HEK293 (cell line): ENCODE results near the gene SUPT3H.
A peak's percentile ranks its signal among the peaks of the same experiment; 100 is the strongest.

ENCODE experiments used
- BCL11A ChIP-seq: fragments of 450-650 bp; formaldehyde crosslinking; IDR thresholded peaks from 2 replicates; pipeline ENCODE4 v1.5.1; 2016; ENCODE audit warnings: low read depth, missing biosample characterization, missing genetic modification characterization
- EGR2 ChIP-seq: fragments of 450-650 bp; formaldehyde crosslinking; IDR thresholded peaks from 2 replicates; pipeline ENCODE4 v1.5.1; 2016; ENCODE audit warnings: low read depth, missing biosample characterization, missing genetic modification characterization
- HOXD13 ChIP-seq: sonication (generic); formaldehyde crosslinking; IDR thresholded peaks from 2 replicates; pipeline ENCODE4 v1.8.0; 2022; ENCODE audit warnings: missing genetic modification reagents, borderline replicate concordance
- KLF10 ChIP-seq: fragments of 450-650 bp; IDR thresholded peaks from 2 replicates; pipeline ENCODE4 v1.5.1; 2018; ENCODE audit warnings: missing biosample characterization, mild to moderate bottlenecking, missing genetic modification characterization
- KLF8 ChIP-seq: fragments of 450-650 bp; formaldehyde crosslinking; IDR thresholded peaks from 2 replicates; pipeline ENCODE4 v1.5.1; 2016; ENCODE audit warnings: missing biosample characterization, missing genetic modification characterization
- KLF9 ChIP-seq: fragments of 450-650 bp; formaldehyde crosslinking; IDR thresholded peaks from 2 replicates; pipeline ENCODE4 v1.5.1; 2016; ENCODE audit warnings: missing biosample characterization, missing genetic modification characterization, low read depth
- MYNN ChIP-seq: fragments of 450-650 bp; formaldehyde crosslinking; IDR thresholded peaks from 2 replicates; pipeline ENCODE4 v1.5.1; 2016; ENCODE audit warnings: missing biosample characterization, missing genetic modification characterization, borderline replicate concordance
- REPIN1 ChIP-seq: fragments of 450-650 bp; formaldehyde crosslinking; IDR thresholded peaks from 2 replicates; pipeline ENCODE4 v1.5.1; 2017; ENCODE audit warnings: missing biosample characterization, missing genetic modification characterization, low read depth
- REST ChIP-seq: fragments of 450-650 bp; formaldehyde crosslinking; IDR thresholded peaks from 2 replicates; pipeline ENCODE4 v1.5.1; 2016; ENCODE audit warnings: missing biosample characterization, missing genetic modification characterization
- TSHZ1 ChIP-seq: fragments of 450-650 bp; formaldehyde crosslinking; IDR thresholded peaks from 2 replicates; pipeline ENCODE4 v1.5.1; 2016; ENCODE audit warnings: missing biosample characterization, missing genetic modification characterization, borderline replicate concordance
- ZEB2 ChIP-seq: fragments of 450-650 bp; formaldehyde crosslinking; IDR thresholded peaks from 2 replicates; pipeline ENCODE4 v1.5.1; 2016; ENCODE audit warnings: missing biosample characterization, missing genetic modification characterization
- ZFHX2 ChIP-seq: fragments of 450-650 bp; formaldehyde crosslinking; conservative IDR thresholded peaks from 2 replicates; pipeline ENCODE4 v1.5.1; 2016; ENCODE audit warnings: missing biosample characterization, missing genetic modification characterization
- ZFP37 ChIP-seq: fragments of 450-650 bp; formaldehyde crosslinking; IDR thresholded peaks from 2 replicates; pipeline ENCODE4 v1.5.1; 2016; ENCODE audit warnings: missing biosample characterization, missing genetic modification characterization
- ZNF133 ChIP-seq: fragments of 450-650 bp; formaldehyde crosslinking; IDR thresholded peaks from 2 replicates; pipeline ENCODE4 v1.5.1; 2016; ENCODE audit warnings: missing biosample characterization, missing genetic modification characterization
- ZNF146 ChIP-seq: fragments of 450-650 bp; formaldehyde crosslinking; IDR thresholded peaks from 2 replicates; pipeline ENCODE4 v1.5.1; 2016; ENCODE audit warnings: missing biosample characterization, missing genetic modification characterization
- ZNF18 ChIP-seq: fragments of 450-650 bp; formaldehyde crosslinking; IDR thresholded peaks from 2 replicates; pipeline ENCODE4 v1.5.1; 2016; ENCODE audit warnings: missing biosample characterization, missing genetic modification characterization
- ZNF23 ChIP-seq: fragments of 450-650 bp; formaldehyde crosslinking; IDR thresholded peaks from 2 replicates; pipeline ENCODE4 v1.5.1; 2016; ENCODE audit warnings: missing biosample characterization, missing genetic modification characterization, borderline replicate concordance
- ZNF280C ChIP-seq: fragments of 450-650 bp; formaldehyde crosslinking; IDR thresholded peaks from 2 replicates; pipeline ENCODE4 v1.5.1; 2016; ENCODE audit warnings: missing biosample characterization, missing genetic modification characterization
- ZNF426 ChIP-seq: fragments of 450-650 bp; formaldehyde crosslinking; IDR thresholded peaks from 2 replicates; pipeline ENCODE4 v1.5.1; 2017; ENCODE audit warnings: missing biosample characterization, missing genetic modification characterization, mild to moderate bottlenecking, inconsistent platforms, moderate library complexity
- ZNF473 ChIP-seq: fragments of 450-650 bp; formaldehyde crosslinking; IDR thresholded peaks from 2 replicates; pipeline ENCODE4 v1.5.1; 2017; ENCODE audit warnings: missing biosample characterization, missing genetic modification characterization
- ZNF48 ChIP-seq: fragments of 450-650 bp; formaldehyde crosslinking; IDR thresholded peaks from 2 replicates; pipeline ENCODE4 v1.5.1; 2016; ENCODE audit warnings: missing biosample characterization, missing genetic modification characterization
- ZNF514 ChIP-seq: fragments of 450-650 bp; formaldehyde crosslinking; IDR thresholded peaks from 2 replicates; pipeline ENCODE4 v1.5.1; 2016; ENCODE audit warnings: missing biosample characterization, missing genetic modification characterization
- ZNF521 ChIP-seq: fragments of 450-650 bp; formaldehyde crosslinking; IDR thresholded peaks from 2 replicates; pipeline ENCODE4 v1.5.1; 2017; ENCODE audit warnings: missing biosample characterization, mild to moderate bottlenecking, missing genetic modification characterization
- ZNF548 ChIP-seq: fragments of 450-650 bp; formaldehyde crosslinking; IDR thresholded peaks from 2 replicates; pipeline ENCODE4 v1.5.1; 2016; ENCODE audit warnings: missing biosample characterization, missing genetic modification characterization
- ZNF600 ChIP-seq: fragments of 450-650 bp; formaldehyde crosslinking; IDR thresholded peaks from 2 replicates; pipeline ENCODE4 v1.5.1; 2016; ENCODE audit warnings: missing biosample characterization, missing genetic modification characterization
- ZNF660 ChIP-seq: fragments of 450-650 bp; IDR thresholded peaks from 2 replicates; pipeline ENCODE4 v1.5.1; 2018; ENCODE audit warnings: missing biosample characterization, mild to moderate bottlenecking, missing genetic modification characterization
- ZNF768 ChIP-seq: fragments of 450-650 bp; formaldehyde crosslinking; IDR thresholded peaks from 2 replicates; pipeline ENCODE4 v1.5.1; 2018; ENCODE audit warnings: missing biosample characterization, mild to moderate bottlenecking, missing genetic modification characterization

Gene SUPT3H

GRCh38 chr6:45421709-45422502, 44.2 kb upstream of the SUPT3H start (continued):
- TF ChIP-seq ZFHX2, result peak; percentile 49
- no peak for TF ChIP-seq ZNF133 (tag by site-specific recombination)
- no peak for TF ChIP-seq TSHZ1 (tag by site-specific recombination)
- TF ChIP-seq ZNF23 (tag by site-specific recombination), result no peak
- TF ChIP-seq ZNF768 (tag by site-specific recombination), result no peak
- no peak for TF ChIP-seq ZNF521 (tag by site-specific recombination)
- TF ChIP-seq ZNF426 (tag by site-specific recombination), result no peak
- no peak for TF ChIP-seq ZNF280C (tag by site-specific recombination)
- no peak for TF ChIP-seq ZNF600 (tag by site-specific recombination)
- TF ChIP-seq ZNF473, result no peak
- no peak for TF ChIP-seq MYNN
- TF ChIP-seq ZNF548 (tag by site-specific recombination), result no peak
- no peak for TF ChIP-seq REPIN1 (tag by site-specific recombination)
- peak; percentile 67 for TF ChIP-seq KLF9 (tag by site-specific recombination)
- no peak for TF ChIP-seq ZNF48
- TF ChIP-seq ZFP37 (tag by site-specific recombination), result no peak; the same call in 1 of the 2 replicates
- 0 out of 2 replicates have a peak, but pooled peaks have one; percentile 13 for TF ChIP-seq REST (tag by site-specific recombination)
- TF ChIP-seq ZNF146 (tag by site-specific recombination), result no peak
- TF ChIP-seq ZNF18 (tag by site-specific recombination), result no peak
- TF ChIP-seq ZEB2, result peak; percentile 30; the same call in 1 of the 2 replicates
- TF ChIP-seq HOXD13 (CRISPR knock-in tag), result peak; percentile 10; the same call in 1 of the 2 replicates
- no peak for TF ChIP-seq ZNF514
- peak; percentile 13; the same call in 1 of the 2 replicates for TF ChIP-seq EGR2 (tag by site-specific recombination)
- TF ChIP-seq ZNF660, result no peak
- TF ChIP-seq BCL11A (tag by site-specific recombination), result no peak
- peak; percentile 70 for TF ChIP-seq KLF10 (tag by site-specific recombination)
- peak; percentile 16; the same call in 1 of the 2 replicates for TF ChIP-seq KLF8 (tag by site-specific recombination)
